Measurements from ENCODE around the gene RAD9A.

Gene RAD9A

GRCh38 chr11:67357831-67358670 is 33.7 kb upstream of the RAD9A start:
- no peak for DNase-seq

- DNase-seq = no peak
Measured at GRCh38 chr11:67364169-67364568, 27.6 kb upstream of the RAD9A start.

- DNase-seq = no peak
Measured at GRCh38 chr11:67364783-67365722, 26.7 kb upstream of the RAD9A start.

- no peak for DNase-seq
Measured at GRCh38 chr11:67365736-67366444, 25.9 kb upstream of the RAD9A start.

GRCh38 chr11:67366546-67366945 is 25.2 kb upstream of the RAD9A start:
- no peak for DNase-seq

GRCh38 chr11:67366961-67367760 is 24.6 kb upstream of the RAD9A start:
- DNase-seq = no peak

- DNase-seq = no peak
Measured at GRCh38 chr11:67367761-67368227, 24.0 kb upstream of the RAD9A start.

GRCh38 chr11:67368621-67369020 is 23.2 kb upstream of the RAD9A start:
- DNase-seq = no peak

GRCh38 chr11:67369275-67369674 is 22.5 kb upstream of the RAD9A start:
- DNase-seq = no peak

GRCh38 chr11:67369801-67370284 is 21.9 kb upstream of the RAD9A start:
- DNase-seq = no peak

- no peak for DNase-seq
Measured at GRCh38 chr11:67370351-67371076, 21.3 kb upstream of the RAD9A start.

- DNase-seq = peak; percentile 41
Measured at GRCh38 chr11:67371189-67371910, 20.4 kb upstream of the RAD9A start.

- no peak for DNase-seq
Measured at GRCh38 chr11:67371911-67372320, 19.9 kb upstream of the RAD9A start.

- no peak for DNase-seq
Measured at GRCh38 chr11:67372321-67372992, 19.3 kb upstream of the RAD9A start.

- DNase-seq = no peak
Measured at GRCh38 chr11:67372993-67373647, 18.7 kb upstream of the RAD9A start, which contains the start of gene CLCF1. CLCF1 (minus strand) TSS chr11:67373598; CDS start chr11:67373539, 59 bp downstream.

- peak; percentile 87 for DNase-seq
Measured at GRCh38 chr11:67373648-67374570, 17.9 kb upstream of the RAD9A start.

- no peak for DNase-seq
Measured at GRCh38 chr11:67374571-67375281, 17.1 kb upstream of the RAD9A start.
